Erythroblast (primary cell): ENCODE results near the gene CAPN10.

ENCODE experiments used
- GATA1 ChIP-seq: IDR thresholded peaks from 2 replicates; pipeline ENCODE4 v1.6.1; 2011; ENCODE audit warnings: low read depth, mild to moderate bottlenecking, control low read depth, low read length, moderate library complexity
- POLR2A ChIP-seq: IDR thresholded peaks from 2 replicates; pipeline ENCODE4 v1.6.1; 2011; ENCODE audit warnings: mild to moderate bottlenecking, low read length

- TF ChIP-seq POLR2A (no peak), GATA1 (no peak)
Measured at GRCh38 chr2:240577281-240578109, 9.0 kb upstream of the CAPN10 start.
